Kidney (tissue), 14 donors: ENCODE measurements around the gene THADA. TPM values are rescaled to one million over a fixed set of nuclear protein-coding genes. Genes with fewer than 3 reads are reported as not detected.

Source experiments
- DNase-seq, 5 donors: peaks; one replicate each; pipeline ENCODE4 v3.0.0-alpha.2; 2013 to 2020
- FAIRE-seq: peaks from 2 replicates; lab custom pipeline; 2012; peaks lifted over from hg19 to GRCh38; lab: Jason Lieb, UNC
- H3K27ac ChIP-seq, 2 donors: one replicate each; pipeline ENCODE4 v1.7.0; 2013; ENCODE audit warnings: low read depth in 2 of 2, low read length in 2 of 2, inconsistent platforms in 1 of 2
- H3K27me3 ChIP-seq: one replicate; pipeline ENCODE4 v1.7.1; 2013; ENCODE audit warnings: low read length, inconsistent platforms; ENCODE audit not compliant: control insufficient read depth, insufficient read depth
- H3K36me3 ChIP-seq, 3 donors: one replicate each; pipeline versions ENCODE4 v1.7.0 to v1.7.1; 2013; ENCODE audit warnings: low read length in 3 of 3, control low read depth in 1 of 3, inconsistent platforms in 1 of 3; ENCODE audit not compliant: insufficient read depth in 3 of 3, control insufficient read depth in 2 of 3
- H3K4me1 ChIP-seq, 3 donors: one replicate each; pipeline versions ENCODE4 v1.7.0 to v1.7.1; 2013; ENCODE audit warnings: low read length in 3 of 3, inconsistent platforms in 1 of 3, low read depth in 1 of 3; ENCODE audit not compliant: control insufficient read depth in 2 of 3, insufficient read depth in 2 of 3
- H3K4me3 ChIP-seq, 3 donors: one replicate each; pipeline versions ENCODE4 v1.7.0 to v1.8.1; 2013; ENCODE audit warnings: low read length in 3 of 3, control low read depth in 1 of 3, inconsistent platforms in 1 of 3
- H3K9ac ChIP-seq, 3 donors: one replicate each; pipeline versions ENCODE4 v1.7.0 to v1.7.1; 2013; ENCODE audit warnings: low read length in 3 of 3, control low read depth in 1 of 3, inconsistent platforms in 1 of 3
- H3K9me3 ChIP-seq, 3 donors: one replicate each; pipeline versions ENCODE4 v1.7.0 to v1.7.1; 2013; ENCODE audit warnings: low read length in 3 of 3, control low read depth in 1 of 3, inconsistent platforms in 1 of 3; ENCODE audit not compliant: control insufficient read depth in 2 of 3, insufficient read depth in 1 of 3
- CTCF ChIP-seq: IDR thresholded peaks from 3 replicates; pipeline ENCODE4 v1.5.1; 2012; ENCODE audit warnings: mild to moderate bottlenecking, moderate library complexity, borderline replicate concordance; ENCODE audit not compliant: insufficient read depth; ENCODE audit errors: extremely low read depth
- intact Hi-C: fragments of 100-400 bp; cut with DNase I; formaldehyde crosslinking; loops from one replicate; pipeline ENCODE4 v1.11.1; 2022
- polyA plus RNA-seq: library from polyadenylated mRNA; stranded (reverse); fragments of 350-450 nt; fragmentation: Illumina TruSeq; extraction: RNeasy Lipid Tissue Mini Kit (QIAGEN cat#74804); gene quantifications from one replicate; pipeline ENCODE4 v1.2.3, GENCODE V29; 2014; ENCODE audit warnings: low read depth, low replicate concordance; ENCODE audit not compliant: insufficient read depth
- total RNA-seq: library from RNA; stranded (reverse); fragmentation: NEBNext Ultra II Directional; extraction: Animal tissue kit (Norgen Biotek cat#: 25700); gene quantifications from one replicate; pipeline ENCODE4 v1.2.1, GENCODE V29; 2021
- donor health status: control.
- donor health status: control.
- donor health status: control.
- donor health status: control.
- donor health status: control.
- donor health status: DM: yes; HTN: yes; CAD: no.
- donor health status: Normal renal cell carcinoma (clear cell type).

THADA gene
- total and polyA plus RNA-seq, 2 donors from 2014 or later = 21.4 to 45.1 TPM

- peaks cover 0 to 15% (median 3%) of the 10 kb centered on the region in 3 donors for H3K4me1 ChIP-seq
- no peak for FAIRE-seq
These were observed 326.1 kb downstream of the THADA start for GRCh38 chr2:43269706-43270105.

GRCh38 chr2:43269074-43269572, 326.7 kb downstream of the THADA start:
- H3K36me3 ChIP-seq = no peaks in the 10 kb centered on the region
- intact Hi-C loops = no loop called here
- DNase-seq (peak in 1 of 5 donors; percentile 95), FAIRE-seq (no peak)
- H3K9me3 ChIP-seq = no peaks in the 10 kb centered on the region
- peaks cover 0 to 14% (median 3%) of the 10 kb centered on the region in 3 donors for H3K4me1 ChIP-seq
- no peak overlapping the region for H3K9ac ChIP-seq
- H3K4me3 ChIP-seq = no peak overlapping the region
- peak overlapping the region in 1 of 2 donors; percentile 38 for H3K27ac ChIP-seq
- no peaks in the 10 kb centered on the region for H3K27me3 ChIP-seq
- no peak for TF ChIP-seq CTCF

More at GRCh38 chr2:43269706-43270105, 326.1 kb downstream of the THADA start:
- H3K27me3 ChIP-seq = no peaks in the 10 kb centered on the region
- H3K9me3 ChIP-seq = no peaks in the 10 kb centered on the region
- intact Hi-C loops = no loop called here
- H3K4me3 ChIP-seq = no peak overlapping the region
- no peak for TF ChIP-seq CTCF
- no peaks in the 10 kb centered on the region for H3K36me3 ChIP-seq
- no peak for DNase-seq
- no peak overlapping the region for H3K27ac ChIP-seq
- no peak overlapping the region for H3K9ac ChIP-seq

GRCh38 chr2:43268066-43268953, 327.5 kb downstream of the THADA start:
- Histone ChIP-seq H3K36me3 (no peaks in the 10 kb centered on the region), H3K27me3 (no peaks in the 10 kb centered on the region), H3K27ac (peak overlapping the region in 1 of 2 donors; percentile 38), H3K4me1 (peaks cover 0 to 8% (median 0%) of the 10 kb centered on the region in 3 donors), H3K9me3 (no peaks in the 10 kb centered on the region), H3K9ac (no peak overlapping the region), H3K4me3 (no peak overlapping the region)
- no peak for FAIRE-seq
- TF ChIP-seq CTCF = no peak
- no peak for DNase-seq
- intact Hi-C loops = no loop called here
